ENCODE results near the gene GLCCI1.

DNA sequence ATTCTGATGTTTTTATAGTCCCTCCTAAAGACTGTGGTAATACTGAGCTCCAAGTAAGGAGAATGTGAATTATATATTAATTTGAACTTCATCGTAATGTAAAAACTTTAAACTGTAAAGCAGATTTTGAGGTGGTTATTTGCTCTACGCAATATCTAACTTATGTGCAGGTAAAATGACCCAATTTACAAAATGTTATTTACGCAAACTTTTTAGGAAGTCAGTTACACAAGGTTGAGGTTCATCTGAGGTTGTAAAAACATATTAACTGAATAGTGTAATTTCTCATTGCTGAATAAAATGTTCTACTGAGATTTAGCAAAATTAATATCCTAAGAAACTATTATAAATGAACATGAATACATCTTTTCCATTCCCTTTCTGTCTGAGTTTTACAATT, 15.8 kb downstream of the GLCCI1 start:
- TF ChIP-seq, protein P1, sequence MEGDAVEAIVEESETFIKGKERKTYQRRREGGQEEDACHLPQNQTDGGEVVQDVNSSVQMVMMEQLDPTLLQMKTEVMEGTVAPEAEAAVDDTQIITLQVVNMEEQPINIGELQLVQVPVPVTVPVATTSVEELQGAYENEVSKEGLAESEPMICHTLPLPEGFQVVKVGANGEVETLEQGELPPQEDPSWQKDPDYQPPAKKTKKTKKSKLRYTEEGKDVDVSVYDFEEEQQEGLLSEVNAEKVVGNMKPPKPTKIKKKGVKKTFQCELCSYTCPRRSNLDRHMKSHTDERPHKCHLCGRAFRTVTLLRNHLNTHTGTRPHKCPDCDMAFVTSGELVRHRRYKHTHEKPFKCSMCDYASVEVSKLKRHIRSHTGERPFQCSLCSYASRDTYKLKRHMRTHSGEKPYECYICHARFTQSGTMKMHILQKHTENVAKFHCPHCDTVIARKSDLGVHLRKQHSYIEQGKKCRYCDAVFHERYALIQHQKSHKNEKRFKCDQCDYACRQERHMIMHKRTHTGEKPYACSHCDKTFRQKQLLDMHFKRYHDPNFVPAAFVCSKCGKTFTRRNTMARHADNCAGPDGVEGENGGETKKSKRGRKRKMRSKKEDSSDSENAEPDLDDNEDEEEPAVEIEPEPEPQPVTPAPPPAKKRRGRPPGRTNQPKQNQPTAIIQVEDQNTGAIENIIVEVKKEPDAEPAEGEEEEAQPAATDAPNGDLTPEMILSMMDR (IDR thresholded peaks at IDR 0.05): no peak
- TF ChIP-seq POLR2A (IDR thresholded peaks at IDR 0.05): no peak
- TF ChIP-seq POLR2AphosphoS5 (IDR thresholded peaks at IDR 0.05): no peak

All from transverse colon (tissue), 4 donors.